GM12878 (cell line): Measurements from ENCODE around the gene CSMD2.

Experiments
- CTCF ChIP-seq, 3 experiments: IDR thresholded peaks in 2 of 3; conservative IDR thresholded peaks in 1 of 3; 2 replicates each; pipeline ENCODE4 v1.5.1; 2011; ENCODE audit warnings: low read depth in 3 of 3, low read length in 3 of 3, mild to moderate bottlenecking in 3 of 3, control low read depth in 2 of 3, moderate library complexity in 2 of 3, inconsistent platforms in 1 of 3, mixed read lengths in 1 of 3; ENCODE audit not compliant: control insufficient read depth in 2 of 3, insufficient read depth in 1 of 3; ENCODE audit errors: extremely low read depth in 1 of 3
- EP300 ChIP-seq, 2 experiments: fragments of 150-350 bp in 1 of 2; IDR thresholded peaks; 2 replicates each; pipeline ENCODE4 v1.6.1; 2011 to 2012; ENCODE audit warnings: low read depth in 2 of 2, low read length in 2 of 2, borderline replicate concordance in 1 of 2, improper control_type of control experiment in 1 of 2, inconsistent platforms in 1 of 2; ENCODE audit not compliant: control insufficient read depth in 1 of 2
- GABPA ChIP-seq: IDR thresholded peaks from 2 replicates; pipeline ENCODE4 v1.6.1; 2014; ENCODE audit warnings: antibody characterized with exemption, low read depth, mild to moderate bottlenecking, inconsistent platforms
- HCFC1 ChIP-seq: fragments of 150-350 bp; IDR thresholded peaks from 2 replicates; pipeline ENCODE4 v1.6.1; 2014; ENCODE audit warnings: low read length
- NFYB ChIP-seq: IDR thresholded peaks from 2 replicates; pipeline ENCODE4 v1.6.1; 2011; ENCODE audit warnings: low read depth, mild to moderate bottlenecking, low read length, improper control_type of control experiment, moderate library complexity; ENCODE audit not compliant: insufficient read depth
- POLR2A ChIP-seq: IDR thresholded peaks from 2 replicates; pipeline ENCODE4 v1.6.1; 2011; ENCODE audit warnings: low read depth, mild to moderate bottlenecking, low read length
- SP1 ChIP-seq: IDR thresholded peaks from one replicate; pipeline ENCODE4 v1.6.1; 2011; ENCODE audit warnings: low read depth, low read length
- TAF1 ChIP-seq: IDR thresholded peaks from 2 replicates; pipeline ENCODE4 v1.6.1; 2011; ENCODE audit warnings: mild to moderate bottlenecking, low read depth, low read length, borderline replicate concordance
- ZNF687 ChIP-seq: fragments of 450-650 bp; IDR thresholded peaks from 2 replicates; pipeline ENCODE4 v1.6.1; 2017; ENCODE audit warnings: mild to moderate bottlenecking, moderate library complexity

- TF ChIP-seq GABPA (no peak), NFYB (no peak), HCFC1 (no peak), EP300 (IDR thresholded peaks at IDR 0.05; ENCODE audit: borderline replicate concordance in 1 of 2, control insufficient read depth in 1 of 2, low read depth in 2 of 2, low read length in 2 of 2) (no peak), TAF1 (no peak), CTCF (IDR thresholded peaks at IDR 0.05 in 2 of 3, conservative IDR thresholded peaks at IDR 0.05 in 1 of 3; ENCODE audit: control insufficient read depth in 2 of 3, extremely low read depth in 1 of 3, insufficient read depth in 1 of 3, low read depth in 3 of 3, low read length in 3 of 3) (no peak), ZNF687 (no peak), POLR2A (no peak), SP1 (no peak)
Observed at GRCh38 chr1:33666616-33667015, 498.4 kb downstream of the CSMD2 start.
